Endodermal cell (in vitro differentiated cells): ENCODE data around the gene FGFRL1. TPM values are rescaled to one million over a fixed set of nuclear protein-coding genes. Genes with fewer than 3 reads are reported as not detected.
A peak's percentile ranks its signal among the peaks of the same experiment; 100 is the strongest.

Source experiments
- DNase-seq: peaks from one replicate; pipeline ENCODE4 v3.0.0-alpha.2; 2017
- H3K27ac ChIP-seq: 2 replicates; pipeline ENCODE4 v1.5.1; 2013; ENCODE audit warnings: mild to moderate bottlenecking, low read depth, low read length, moderate library complexity
- H3K27me3 ChIP-seq: 2 replicates; pipeline ENCODE4 v1.6.1; 2013; ENCODE audit warnings: mild to moderate bottlenecking, low read length, moderate library complexity; ENCODE audit not compliant: insufficient read depth, control insufficient read depth, poor library complexity, severe bottlenecking
- H3K36me3 ChIP-seq: 2 replicates; pipeline ENCODE4 v1.7.0; 2013; ENCODE audit warnings: mild to moderate bottlenecking, low read length, moderate library complexity; ENCODE audit not compliant: control insufficient read depth, insufficient read depth
- H3K4me1 ChIP-seq: one replicate; pipeline ENCODE4 v1.7.0; 2013; ENCODE audit warnings: low read length; ENCODE audit not compliant: control insufficient read depth, insufficient read depth
- H3K4me3 ChIP-seq: 2 replicates; pipeline ENCODE4 v1.5.1; 2013; ENCODE audit warnings: mild to moderate bottlenecking, low read length, moderate library complexity
- H3K9ac ChIP-seq: 2 replicates; pipeline ENCODE4 v1.6.1; 2013; ENCODE audit warnings: mild to moderate bottlenecking, low read length, moderate library complexity; ENCODE audit not compliant: poor library complexity, severe bottlenecking; ENCODE audit errors: extremely low read depth
- H3K9me3 ChIP-seq: 2 replicates; pipeline ENCODE4 v1.6.1; 2013; ENCODE audit warnings: mild to moderate bottlenecking, low read length, moderate library complexity; ENCODE audit not compliant: control insufficient read depth
- H3K27ac Mint-ChIP-seq: 2 replicates; pipeline ENCODE4 v1.8.0; 2020; ENCODE audit warnings: mixed read lengths
- H3K27me3 Mint-ChIP-seq: 2 replicates; pipeline ENCODE4 v1.8.0; 2021; ENCODE audit warnings: mild to moderate bottlenecking, mixed read lengths; ENCODE audit not compliant: insufficient read depth
- H3K36me3 Mint-ChIP-seq: 2 replicates; pipeline ENCODE4 v1.8.0; 2020; ENCODE audit warnings: low read depth, mixed read lengths
- H3K4me1 Mint-ChIP-seq: 2 replicates; pipeline ENCODE4 v1.8.0; 2020; ENCODE audit warnings: mixed read lengths
- H3K4me3 Mint-ChIP-seq: 2 replicates; pipeline ENCODE4 v1.8.0; 2020; ENCODE audit warnings: mild to moderate bottlenecking, moderate library complexity, mixed read lengths
- H3K9me3 Mint-ChIP-seq: 2 replicates; pipeline ENCODE4 v1.8.0; 2020; ENCODE audit warnings: mild to moderate bottlenecking, mixed read lengths
- WGBS, 2 experiments: methylation state at CpG; one replicate each; pipeline versions ENCODE4 v1.1.5 to v1.1.7; 2013; ENCODE audit warnings: missing lambda C conversion rate in 2 of 2, mixed read lengths in 1 of 2; ENCODE audit not compliant: insufficient coverage in 1 of 2, insufficient read length in 1 of 2; 5-methylcytosine and 5-hydroxymethylcytosine counted together
- total RNA-seq, 2 donors: library from RNA; stranded (reverse); fragmentation: NEBNext Ultra II Directional in 1 of 2; extraction: Animal tissue kit (Norgen Biotek cat#: 25700) in 1 of 2; gene quantifications; 2 replicates in 1 of 2; 3 replicates in 1 of 2; pipeline ENCODE4 v1.2.1, GENCODE V29; 2021
- TF ChIP-seq, protein P1 (sequence below): fragments of 200-600 bp; sonication (generic); conservative IDR thresholded peaks from 2 replicates; pipeline ENCODE4 v1.5.0; 2021; ENCODE audit warnings: antibody characterized with exemption, mild to moderate bottlenecking

Gene FGFRL1
- total RNA-seq, 2 donors from 2014 or later: 51.0 to 93.3 TPM

DNA sequence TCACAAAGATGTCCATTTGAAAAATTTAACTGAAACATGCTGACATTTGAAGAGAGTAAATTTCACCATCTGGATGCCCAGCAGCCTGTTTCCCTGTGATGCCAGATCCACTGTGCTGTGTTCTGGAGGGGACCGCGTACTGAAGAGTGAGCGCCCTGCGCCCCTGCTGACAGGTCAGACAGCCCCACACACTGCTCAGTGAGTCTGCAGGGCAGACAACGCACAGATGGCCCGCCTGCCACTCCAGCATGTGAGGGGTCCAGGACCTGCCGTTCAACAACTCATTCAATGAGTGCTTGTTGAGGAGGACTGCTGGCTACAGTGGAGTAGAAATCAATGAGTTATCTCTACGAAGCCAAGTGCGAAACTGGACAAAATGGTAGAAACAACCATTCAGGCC, 49.2 kb downstream of the FGFRL1 start:
- peaks cover 74% of the 10 kb centered on the region for H3K27me3 Mint-ChIP-seq
- Histone ChIP-seq H3K4me3 (no peak overlapping the region), H3K27me3 (peaks cover 84% of the 10 kb centered on the region), H3K4me1 (no peaks in the 10 kb centered on the region), H3K27ac (no peak overlapping the region), H3K9me3 (no peaks in the 10 kb centered on the region), H3K9ac (no peak overlapping the region), H3K36me3 (no peaks in the 10 kb centered on the region)
- no peaks in the 10 kb centered on the region for H3K9me3 Mint-ChIP-seq
- H3K4me3 Mint-ChIP-seq: no peak overlapping the region
- TF ChIP-seq, protein P1, sequence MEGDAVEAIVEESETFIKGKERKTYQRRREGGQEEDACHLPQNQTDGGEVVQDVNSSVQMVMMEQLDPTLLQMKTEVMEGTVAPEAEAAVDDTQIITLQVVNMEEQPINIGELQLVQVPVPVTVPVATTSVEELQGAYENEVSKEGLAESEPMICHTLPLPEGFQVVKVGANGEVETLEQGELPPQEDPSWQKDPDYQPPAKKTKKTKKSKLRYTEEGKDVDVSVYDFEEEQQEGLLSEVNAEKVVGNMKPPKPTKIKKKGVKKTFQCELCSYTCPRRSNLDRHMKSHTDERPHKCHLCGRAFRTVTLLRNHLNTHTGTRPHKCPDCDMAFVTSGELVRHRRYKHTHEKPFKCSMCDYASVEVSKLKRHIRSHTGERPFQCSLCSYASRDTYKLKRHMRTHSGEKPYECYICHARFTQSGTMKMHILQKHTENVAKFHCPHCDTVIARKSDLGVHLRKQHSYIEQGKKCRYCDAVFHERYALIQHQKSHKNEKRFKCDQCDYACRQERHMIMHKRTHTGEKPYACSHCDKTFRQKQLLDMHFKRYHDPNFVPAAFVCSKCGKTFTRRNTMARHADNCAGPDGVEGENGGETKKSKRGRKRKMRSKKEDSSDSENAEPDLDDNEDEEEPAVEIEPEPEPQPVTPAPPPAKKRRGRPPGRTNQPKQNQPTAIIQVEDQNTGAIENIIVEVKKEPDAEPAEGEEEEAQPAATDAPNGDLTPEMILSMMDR: no peak
- H3K27ac Mint-ChIP-seq: no peak overlapping the region
- no peaks in the 10 kb centered on the region for H3K4me1 Mint-ChIP-seq
- WGBS, 2 experiments: 93 to 96% methylated on average over 5 to 9 of the region's 9 CpGs
- no peak for DNase-seq
- H3K36me3 Mint-ChIP-seq: no peaks in the 10 kb centered on the region

DNA sequence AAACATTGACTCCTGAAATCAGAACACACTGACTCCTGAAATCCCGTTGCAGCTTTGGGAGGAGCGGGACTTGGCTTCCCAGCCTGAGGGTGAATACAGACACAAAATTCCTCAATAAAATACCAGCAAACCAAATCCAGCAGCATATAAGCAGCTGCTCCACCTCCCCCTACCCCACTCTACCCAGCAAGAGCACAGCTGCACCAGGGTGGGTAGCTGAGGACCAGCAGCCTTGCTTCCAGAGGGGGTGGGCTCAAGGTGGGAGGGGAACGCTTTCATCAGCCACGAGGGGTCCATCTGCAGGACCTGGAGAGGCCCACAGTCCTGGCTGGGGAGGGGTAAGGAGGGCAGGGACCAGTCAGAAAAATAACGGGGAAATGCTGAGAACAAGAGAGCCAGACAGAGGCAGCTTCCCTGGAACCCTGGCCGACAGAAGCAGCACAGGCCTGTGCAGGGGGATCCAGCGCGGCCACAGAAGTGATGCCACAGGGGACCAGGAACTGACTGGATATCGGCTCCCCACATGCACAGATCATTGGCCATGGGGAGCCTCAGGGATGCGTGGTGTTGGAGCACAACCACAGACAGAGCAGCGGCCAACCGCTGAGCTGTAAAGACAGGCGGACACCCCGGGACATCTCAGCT, 49.8 kb downstream of the FGFRL1 start:
- Histone ChIP-seq H3K27me3 (peaks cover 84% of the 10 kb centered on the region), H3K9ac (no peak overlapping the region), H3K4me1 (no peaks in the 10 kb centered on the region), H3K27ac (no peak overlapping the region), H3K9me3 (no peaks in the 10 kb centered on the region), H3K4me3 (no peak overlapping the region), H3K36me3 (no peaks in the 10 kb centered on the region)
- Mint-ChIP-seq H3K27ac (no peak overlapping the region), H3K27me3 (peaks cover 72% of the 10 kb centered on the region), H3K4me1 (no peaks in the 10 kb centered on the region), H3K9me3 (no peaks in the 10 kb centered on the region), H3K36me3 (no peaks in the 10 kb centered on the region), H3K4me3 (no peak overlapping the region)
- TF ChIP-seq, protein P1: no peak
- DNase-seq: peak; percentile 20
- WGBS, 2 experiments: 88 to 91% methylated on average over 11 to 14 of the region's 14 CpGs

DNA sequence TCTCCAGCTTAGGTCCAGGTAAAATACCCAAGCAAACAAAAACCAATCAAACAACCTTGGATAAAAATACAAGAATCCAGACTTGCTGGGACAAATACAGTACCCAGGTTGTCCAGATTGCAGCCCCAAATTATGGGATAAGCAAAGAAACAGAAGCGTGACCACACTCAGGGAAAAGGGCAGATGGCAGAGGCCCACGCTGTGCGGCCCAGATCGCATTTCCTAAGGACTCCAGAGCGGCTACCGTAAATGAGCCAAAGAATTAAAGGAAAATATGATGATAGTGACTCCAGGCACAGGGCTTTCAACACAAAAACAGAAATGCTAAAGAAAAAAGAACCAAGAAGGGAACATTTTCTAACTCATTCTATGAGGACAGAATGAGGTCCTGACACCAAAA, 50.3 kb downstream of the FGFRL1 start:
- Histone ChIP-seq H3K36me3 (no peaks in the 10 kb centered on the region), H3K27ac (no peak overlapping the region), H3K9me3 (no peaks in the 10 kb centered on the region), H3K27me3 (peaks cover 84% of the 10 kb centered on the region), H3K4me1 (no peaks in the 10 kb centered on the region), H3K4me3 (no peak overlapping the region), H3K9ac (no peak overlapping the region)
- Mint-ChIP-seq H3K4me3 (no peak overlapping the region), H3K4me1 (no peaks in the 10 kb centered on the region), H3K9me3 (no peaks in the 10 kb centered on the region), H3K36me3 (no peaks in the 10 kb centered on the region), H3K27me3 (peaks cover 71% of the 10 kb centered on the region), H3K27ac (no peak overlapping the region)
- TF ChIP-seq, protein P1: no peak
- no peak for DNase-seq
- WGBS, 2 experiments: 89 to 96% methylated on average over 6 of the region's 6 CpGs
